ENCODE data around the gene AP3B1.

Gene AP3B1

GRCh38 chr5:77957931-77958521 lies 336.5 kb downstream of the AP3B1 start:
- DNase-seq, result no peak

DNA sequence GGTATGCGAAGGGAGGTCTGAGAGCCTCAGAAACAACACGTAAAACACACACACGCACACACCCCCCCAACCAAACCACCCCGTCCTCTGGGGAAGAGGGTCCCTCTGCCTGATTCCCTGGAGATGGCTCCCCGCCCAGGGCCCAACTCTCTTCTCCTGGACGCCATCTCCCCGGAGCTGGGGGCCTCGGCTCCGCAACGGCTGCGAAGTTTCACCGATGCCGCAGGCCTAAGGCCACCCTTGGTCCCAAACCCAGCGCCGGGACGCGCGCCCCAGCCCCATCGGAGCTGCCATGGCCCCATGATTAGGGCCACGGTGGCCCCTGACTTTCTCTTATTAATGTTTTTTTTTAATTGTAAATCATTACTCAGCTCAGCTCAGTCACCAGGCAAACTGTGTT lies 337.0 kb downstream of the AP3B1 start:
- no peak for DNase-seq

DNA sequence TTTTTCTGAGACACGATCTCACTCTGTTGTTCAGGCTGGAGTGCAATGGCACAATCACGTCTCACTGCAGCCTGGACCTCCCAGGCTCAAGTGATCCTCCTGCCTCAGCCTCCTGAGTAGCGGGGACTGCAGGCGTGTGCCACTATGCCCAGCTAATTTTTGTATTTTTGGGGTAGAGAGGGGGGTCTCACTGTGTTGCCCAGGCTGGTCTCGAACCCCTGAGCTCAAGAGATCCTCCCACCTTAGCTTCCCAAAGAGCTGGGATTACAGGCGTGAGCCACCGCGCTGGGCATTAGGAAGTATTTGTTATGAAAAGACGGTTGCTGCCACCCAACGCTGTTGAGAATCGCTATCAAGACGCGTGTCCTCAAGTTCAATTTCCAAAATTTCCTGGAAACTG lies 337.4 kb downstream of the AP3B1 start:
- DNase-seq, result no peak

GRCh38 chr5:77955577-77955976 lies 338.9 kb downstream of the AP3B1 start:
- DNase-seq, result no peak

- no peak for DNase-seq
These were observed 341.1 kb downstream of the AP3B1 start for GRCh38 chr5:77953374-77953773.

GRCh38 chr5:77952636-77953212 lies 341.8 kb downstream of the AP3B1 start:
- DNase-seq, result no peak

All from activated gamma-delta T cell treated with Interleukin-2 at 50 U/mL for 16 hours (primary cell).